Activated CD4-positive, alpha-beta T cell treated with anti-CD3 and anti-CD28 coated beads for 1 hour (primary cell): ENCODE measurements around the gene ARHGEF2.
A peak's percentile ranks its signal among the peaks of the same experiment; 100 is the strongest.
"Not testable (repeated sequence)": the region's sequence is repeated elsewhere in the genome, so short reads cannot be mapped to it uniquely, and the experiment has no call there.

ENCODE experiments used
- DNase-seq: peaks from one replicate; pipeline ENCODE4 v3.0.0-alpha.2; 2020

The ARHGEF2 gene

GRCh38 chr1:155940993-155941844, 37.1 kb downstream of the ARHGEF2 start, which contains the start of gene RXFP4:
TSS of gene RXFP4 (plus strand) at chr1:155941638. CDS start at chr1:155941710, 72 bp downstream.
- DNase-seq, result no peak

GRCh38 chr1:155940482-155940992, 37.8 kb downstream of the ARHGEF2 start:
- DNase-seq, result no peak

- DNase-seq, result no peak
These were observed 40.1 kb downstream of the ARHGEF2 start for GRCh38 chr1:155938220-155938627.

GRCh38 chr1:155934936-155935590, 43.3 kb downstream of the ARHGEF2 start:
- DNase-seq, result no peak

GRCh38 chr1:155934097-155934935, 44.0 kb downstream of the ARHGEF2 start, which contains the start of gene KHDC4:
TSS of gene KHDC4 (minus strand) at chr1:155934413. CDS start at chr1:155934373, 40 bp downstream.
- peak; percentile 91 for DNase-seq

- DNase-seq, result no peak
These were observed 44.7 kb downstream of the ARHGEF2 start for GRCh38 chr1:155933591-155934096.

- DNase-seq, result no peak
These were observed 45.9 kb downstream of the ARHGEF2 start for GRCh38 chr1:155932487-155932886.

GRCh38 chr1:155932081-155932480, 46.3 kb downstream of the ARHGEF2 start:
- no peak for DNase-seq

GRCh38 chr1:155931332-155932038, 46.9 kb downstream of the ARHGEF2 start:
- DNase-seq, result no peak

GRCh38 chr1:155930725-155931124, 47.6 kb downstream of the ARHGEF2 start:
- not testable (repeated sequence) for DNase-seq

- DNase-seq, result no peak
These were observed 49.3 kb downstream of the ARHGEF2 start for GRCh38 chr1:155929057-155929456.

GRCh38 chr1:155925506-155925905, 52.8 kb downstream of the ARHGEF2 start:
- DNase-seq, result no peak

GRCh38 chr1:155920717-155921116, 57.6 kb downstream of the ARHGEF2 start:
- DNase-seq, result no peak

- no peak for DNase-seq
These were observed 58.5 kb downstream of the ARHGEF2 start for GRCh38 chr1:155919801-155920200.

- no peak for DNase-seq
These were observed 59.7 kb downstream of the ARHGEF2 start for GRCh38 chr1:155918660-155919059.

GRCh38 chr1:155913969-155914757, 64.2 kb downstream of the ARHGEF2 start:
- no peak for DNase-seq

GRCh38 chr1:155912056-155912536, 66.3 kb downstream of the ARHGEF2 start:
- no peak for DNase-seq

- peak; percentile 75 for DNase-seq
These were observed 66.9 kb downstream of the ARHGEF2 start, which contains the start of gene RIT1 for GRCh38 chr1:155911156-155912055. TSS of gene RIT1 (minus strand) at chr1:155911349. CDS start at chr1:155910761, 588 bp downstream.

- no peak for DNase-seq
These were observed 67.7 kb downstream of the ARHGEF2 start for GRCh38 chr1:155910621-155911121.
